Stimulated activated CD4-positive, alpha-beta T cell treated with anti-CD3 and anti-CD28 coated beads, TNF-alpha, amount 100 ng/mL, for 24 hours (primary cell): ENCODE data around the gene PRR13.
A peak's percentile ranks its signal among the peaks of the same experiment; 100 is the strongest.
"Not testable (repeated sequence)": the region's sequence is repeated elsewhere in the genome, so short reads cannot be mapped to it uniquely, and the experiment has no call there.

Experiments used
- DNase-seq, 3 experiments: peaks; one replicate each; pipeline ENCODE4 v3.0.0-alpha.2; 2020; ENCODE audit warnings: low read depth in 3 of 3

The PRR13 gene

GRCh38 chr12:53439582-53439981 is 2.0 kb upstream of the PRR13 start:
- DNase-seq = not testable (repeated sequence)

DNA sequence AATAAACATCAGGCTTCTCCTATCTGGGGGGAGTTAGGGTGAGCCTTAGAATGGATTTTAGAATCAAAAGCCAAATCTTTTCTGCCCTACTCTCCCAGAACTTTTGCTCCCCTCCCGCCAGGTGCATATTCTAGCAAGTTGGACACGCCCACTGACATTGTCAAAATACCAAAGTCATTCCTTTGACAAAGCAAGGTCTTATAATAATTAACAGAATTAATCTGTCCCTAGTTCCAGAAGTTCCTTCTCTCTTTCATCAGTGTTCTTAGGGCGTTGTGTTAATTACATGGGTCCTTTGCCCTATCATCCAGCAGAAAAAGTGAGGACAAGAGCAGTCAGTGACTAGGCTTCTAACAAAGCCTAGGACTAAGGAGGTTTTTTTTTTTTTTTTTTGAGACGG is 2.4 kb downstream of the PRR13 start:
- DNase-seq = no peak

GRCh38 chr12:53444593-53445325 is 3.2 kb downstream of the PRR13 start:
- not testable (repeated sequence) for DNase-seq

GRCh38 chr12:53450936-53451335 is 9.4 kb downstream of the PRR13 start:
- DNase-seq = no peak

DNA sequence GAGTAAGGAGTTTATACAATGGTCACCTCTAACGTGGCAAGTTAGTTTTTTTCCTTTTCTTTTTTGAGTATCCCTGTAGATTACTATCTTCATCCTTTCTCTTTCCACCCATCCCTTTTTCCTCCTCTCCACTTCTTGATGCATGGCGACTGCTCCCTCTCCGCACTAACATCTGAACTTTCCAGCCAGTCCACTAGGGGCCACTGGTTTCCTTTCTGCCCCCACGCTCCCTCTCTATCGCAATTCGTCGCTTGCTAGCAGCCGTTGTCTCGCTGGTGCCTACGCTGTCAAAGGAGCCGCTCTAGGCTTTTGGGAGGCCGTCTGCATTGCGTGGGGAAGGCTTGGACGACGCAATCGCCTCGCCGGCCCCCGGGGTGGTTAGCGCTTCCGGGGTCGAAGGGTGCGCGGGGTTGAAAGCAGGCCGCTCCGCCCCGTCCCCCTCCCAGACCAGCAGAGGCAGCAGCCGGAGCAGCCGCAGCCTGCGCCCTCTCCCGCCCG is 10.2 kb downstream of the PRR13 start, which contains the start of gene PCBP2:
PCBP2 (plus strand) TSS at position 442 of the 498 bp plus-strand sequence. CDS start 2,699 bp downstream, outside the sequence.
- DNase-seq = peak; percentile 94 to 97 (median 95)

DNA sequence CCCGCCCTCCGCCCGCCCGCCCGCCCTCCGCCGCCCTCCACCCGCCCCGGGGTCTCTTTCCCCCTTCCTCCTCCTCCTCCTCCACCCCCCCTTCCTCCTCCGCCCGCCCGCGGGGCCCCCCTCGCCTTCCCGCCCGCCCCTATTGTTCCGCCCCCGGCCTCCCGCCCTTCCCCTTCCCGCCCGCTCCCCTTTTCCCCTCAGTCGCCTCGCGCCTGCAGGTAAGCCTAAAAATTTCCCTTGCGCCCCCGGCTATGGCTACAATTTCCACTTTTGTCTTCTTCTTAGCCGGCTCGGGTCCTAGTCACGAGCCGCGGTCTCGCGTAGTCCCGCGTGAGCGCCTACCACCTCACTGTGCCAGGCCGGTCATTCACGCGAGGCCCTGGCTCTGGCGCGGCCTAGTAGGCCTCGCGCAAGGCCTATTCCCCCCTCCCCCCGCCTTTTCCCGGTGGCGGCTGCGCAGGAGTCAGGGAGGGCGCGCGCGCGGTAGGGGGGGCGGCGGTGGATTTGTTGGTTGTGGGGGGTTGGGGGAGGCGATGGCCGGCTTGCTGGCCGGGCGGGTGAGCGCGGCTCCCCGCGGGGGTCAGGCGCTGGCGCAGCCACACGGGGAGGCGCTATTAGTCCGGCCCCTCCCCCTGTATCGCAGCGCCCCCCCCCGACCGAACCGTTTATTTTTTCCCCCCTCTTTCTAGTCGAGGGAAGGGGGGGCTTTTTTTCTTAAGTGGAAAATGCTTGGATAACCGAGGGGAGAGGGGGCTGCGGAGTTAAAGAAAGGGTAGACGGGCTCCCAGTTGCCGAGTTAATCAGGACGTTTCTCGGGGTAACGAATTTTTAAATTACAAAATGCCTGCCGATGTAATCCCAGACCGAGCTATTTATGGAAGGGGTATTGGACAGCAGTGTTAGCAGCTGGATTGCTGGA is 10.9 kb downstream of the PRR13 start:
- DNase-seq = peak; percentile 51 to 66 (median 55)

DNA sequence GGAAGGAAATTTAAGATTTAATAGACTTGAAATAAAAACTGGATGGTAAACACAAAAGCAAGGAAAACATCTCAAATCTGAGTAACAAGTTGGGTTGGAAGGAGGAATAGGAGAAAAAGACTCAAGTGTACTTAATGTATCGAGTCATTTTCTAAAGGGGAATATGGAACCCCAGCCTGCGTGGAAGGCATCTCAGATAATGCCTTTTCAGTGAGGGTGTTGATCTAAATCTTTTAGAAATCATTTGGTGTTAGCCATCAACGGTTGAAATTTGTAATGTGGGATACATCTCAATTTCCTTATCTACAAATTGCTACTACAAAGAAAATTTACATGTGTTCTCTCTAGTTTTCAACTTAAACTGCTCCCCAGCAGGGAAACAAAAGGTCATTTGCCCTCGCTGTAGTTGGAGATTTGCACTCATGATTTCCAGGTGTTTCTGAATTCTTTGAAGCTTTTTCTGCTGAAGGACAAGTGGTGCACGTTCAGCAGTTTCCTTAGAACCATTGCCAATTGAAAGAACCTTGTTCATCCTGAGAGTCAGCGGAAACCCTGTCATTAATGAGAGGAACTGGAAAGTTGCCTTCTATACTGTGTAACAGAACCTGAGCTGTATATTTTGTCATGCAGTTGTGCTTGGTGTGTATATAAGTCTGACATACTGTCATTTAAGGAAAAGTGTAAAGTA is 12.6 kb downstream of the PRR13 start:
- DNase-seq = no peak

DNA sequence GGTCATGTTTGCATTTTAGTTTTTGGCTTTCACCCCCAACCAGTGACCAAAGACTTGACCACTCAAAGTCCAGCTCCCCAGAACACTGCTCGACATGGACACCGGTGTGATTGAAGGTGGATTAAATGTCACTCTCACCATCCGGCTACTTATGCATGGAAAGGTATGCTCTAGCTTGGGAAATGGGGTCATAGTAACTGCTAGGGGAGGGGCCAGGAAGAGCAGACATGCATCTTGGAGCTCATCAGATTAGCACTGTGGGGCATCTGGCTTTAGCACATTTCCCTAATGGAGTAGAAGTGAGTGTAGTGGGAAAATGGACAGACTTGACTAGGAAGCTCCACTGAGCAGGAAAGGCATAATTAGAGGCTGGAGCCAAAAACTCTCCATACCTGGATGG is 13.2 kb downstream of the PRR13 start:
- no peak for DNase-seq

GRCh38 chr12:53456654-53457366 is 15.3 kb downstream of the PRR13 start:
- DNase-seq = no peak

GRCh38 chr12:53459097-53459496 is 17.6 kb downstream of the PRR13 start:
- no peak for DNase-seq

DNA sequence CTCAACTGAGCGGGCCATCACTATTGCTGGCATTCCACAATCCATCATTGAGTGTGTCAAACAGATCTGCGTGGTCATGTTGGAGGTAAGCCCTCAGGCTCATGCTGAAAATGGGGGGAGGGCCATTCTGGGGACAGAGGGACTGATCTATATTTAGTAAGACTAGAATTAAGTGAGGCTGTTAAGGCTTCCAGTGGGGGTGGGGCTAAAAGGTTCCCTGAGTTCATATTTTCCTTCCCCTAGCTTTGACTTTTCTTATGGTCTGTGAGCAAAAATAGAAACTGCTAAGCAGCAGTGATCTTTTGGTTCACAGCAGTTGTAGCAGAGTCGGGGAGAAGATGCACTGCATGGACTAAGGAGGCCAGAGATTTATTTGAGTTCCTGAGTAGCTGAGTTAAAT is 19.5 kb downstream of the PRR13 start:
- DNase-seq = no peak

GRCh38 chr12:53461591-53461990 is 20.1 kb downstream of the PRR13 start:
- DNase-seq = no peak

- no peak for DNase-seq
Observed at GRCh38 chr12:53462935-53463334, 21.4 kb downstream of the PRR13 start.

DNA sequence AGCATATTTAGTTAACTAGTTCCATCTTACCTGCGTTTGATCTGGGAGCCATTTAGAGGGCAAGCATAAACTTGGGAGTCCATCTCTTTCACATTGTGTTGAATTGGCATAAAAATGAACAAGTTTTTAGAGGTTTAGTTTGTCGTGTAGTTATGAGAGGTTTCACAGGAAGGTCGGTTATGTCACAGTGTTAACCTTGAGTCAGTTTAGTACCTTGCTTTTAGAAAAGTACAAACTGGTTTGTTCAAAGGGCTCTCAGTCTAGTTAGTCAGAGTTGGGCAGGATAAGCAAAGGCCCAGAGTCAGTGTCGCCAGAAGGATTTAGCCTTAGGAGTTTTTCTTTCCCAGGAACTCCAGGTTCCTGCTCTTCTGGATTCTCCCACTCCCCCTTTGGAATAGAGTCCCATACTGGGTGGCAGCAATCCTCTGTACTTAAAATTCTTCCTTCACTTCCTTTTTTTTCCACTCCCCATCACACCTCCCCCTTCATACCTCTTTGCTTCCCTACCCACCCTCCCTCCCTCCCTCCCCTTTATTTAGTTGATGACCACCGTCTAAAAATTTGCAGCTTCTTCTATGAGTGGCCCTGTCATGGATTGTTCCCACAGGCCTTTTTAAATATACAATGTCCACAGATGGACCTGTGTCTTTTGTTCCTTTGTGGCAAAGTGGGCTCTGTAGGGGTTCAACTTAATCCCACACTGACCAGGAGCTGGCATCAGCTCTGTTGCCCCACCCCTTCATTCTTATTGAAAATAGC is 22.4 kb downstream of the PRR13 start:
- no peak for DNase-seq

GRCh38 chr12:53464685-53465418 is 23.3 kb downstream of the PRR13 start:
- no peak for DNase-seq

DNA sequence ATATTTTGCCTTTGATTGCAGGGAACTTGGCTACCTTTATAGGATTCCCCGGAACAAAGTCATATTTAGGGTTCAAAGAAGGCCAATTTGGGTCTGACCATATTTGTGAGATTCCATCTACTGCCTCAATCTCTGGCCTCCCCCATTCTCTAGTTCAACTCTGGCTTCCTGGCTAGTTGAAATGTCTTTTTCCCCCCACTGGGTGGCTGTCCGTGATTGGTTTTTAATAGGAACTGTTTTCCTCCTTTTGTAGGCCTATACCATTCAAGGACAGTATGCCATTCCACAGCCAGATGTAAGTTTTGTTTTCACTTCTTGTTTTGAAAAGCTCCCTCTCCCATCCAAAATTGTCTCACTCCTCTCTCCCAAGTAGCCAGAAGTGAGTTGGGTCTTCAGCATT is 24.1 kb downstream of the PRR13 start:
- DNase-seq = no peak

DNA sequence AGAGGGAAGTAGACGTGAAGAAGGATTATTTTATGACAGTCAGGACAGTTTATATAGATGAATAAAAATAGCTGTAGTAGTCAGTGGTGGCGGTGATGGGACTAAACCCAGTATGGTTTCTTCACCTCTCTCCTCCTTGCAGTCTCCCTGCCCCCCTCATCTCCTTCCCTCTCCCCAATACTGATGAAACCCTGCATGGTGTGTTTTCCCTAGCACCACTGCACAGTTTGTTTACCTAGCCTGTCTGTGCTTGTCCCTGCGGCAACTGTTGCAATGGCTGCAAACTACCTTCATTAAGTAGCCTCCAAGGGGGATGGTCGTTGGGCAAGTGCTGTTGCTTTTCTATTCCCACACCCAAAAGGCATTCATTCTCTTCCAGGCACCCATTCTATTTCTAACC is 25.1 kb downstream of the PRR13 start:
- no peak for DNase-seq

GRCh38 chr12:53467082-53467481 is 25.5 kb downstream of the PRR13 start:
- DNase-seq = no peak

- DNase-seq = no peak
Observed at GRCh38 chr12:53467880-53468279, 26.3 kb downstream of the PRR13 start.

DNA sequence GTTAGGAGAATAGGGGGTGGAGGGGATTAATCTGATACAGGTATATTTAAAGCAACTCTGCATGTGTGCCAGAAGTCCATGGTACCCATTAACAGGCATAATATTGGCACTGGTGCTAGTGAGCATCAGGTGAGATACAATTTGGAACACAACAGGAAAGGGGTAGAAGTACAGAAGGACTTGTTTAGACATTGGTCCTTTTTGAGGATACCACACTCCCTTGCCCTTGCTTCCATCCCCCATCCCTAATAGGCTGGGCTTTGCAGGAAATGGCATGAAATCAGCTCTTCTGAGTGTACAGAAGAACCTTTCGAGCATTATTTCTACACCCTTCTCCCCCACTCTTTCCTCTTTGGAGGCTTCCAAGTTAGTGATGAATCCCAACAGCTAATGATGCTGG is 26.7 kb downstream of the PRR13 start:
- no peak for DNase-seq
